ENCODE results near the gene MATCAP1. TPM values are rescaled to one million over a fixed set of nuclear protein-coding genes. Genes with fewer than 3 reads are reported as not detected.

MATCAP1 gene
- total RNA-seq, 1 experiment from 2014 or later: 51.2 TPM

DNA sequence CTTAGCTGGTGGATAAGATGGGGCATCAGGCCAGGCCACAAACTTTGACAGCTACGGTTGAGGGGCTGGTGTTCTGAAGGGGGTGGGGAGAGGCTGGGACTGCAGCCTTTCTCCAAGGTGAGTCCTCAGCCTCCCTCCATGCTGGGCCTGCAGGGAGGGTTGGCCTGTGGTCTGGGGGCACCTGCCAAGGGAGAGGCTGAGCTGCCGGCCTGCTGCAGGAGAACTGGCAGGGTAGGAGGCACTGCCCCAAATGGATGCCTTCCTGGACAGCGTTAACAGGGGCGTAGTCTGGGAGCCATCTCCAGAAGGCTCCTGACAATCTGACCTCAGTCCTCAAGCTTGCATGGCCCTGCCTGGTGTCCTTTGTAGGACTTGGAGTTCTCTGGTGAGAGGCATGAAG, 20.3 kb upstream of the MATCAP1 start:
- H3K79me2 ChIP-seq (ENCODE audit: insufficient read depth, low read length): no peaks in the 10 kb centered on the region
- no peaks in the 10 kb centered on the region for H3K27me3 ChIP-seq (ENCODE audit: insufficient read depth, low read length)
- no peak overlapping the region for H3K4me2 ChIP-seq (ENCODE audit: insufficient read depth, insufficient read length, low read length)
- H3K9ac ChIP-seq (ENCODE audit: extremely low read depth, insufficient read length, low read length): no peak overlapping the region
- H3K4ac ChIP-seq (ENCODE audit: low read depth, low read length): no peak overlapping the region
- no peak overlapping the region for H2AFZ ChIP-seq (ENCODE audit: low read length)
- H4K8ac ChIP-seq (replicated peaks; ENCODE audit: insufficient read length, low read depth, low read length): no peak overlapping the region
- no peak overlapping the region for H3K14ac ChIP-seq (ENCODE audit: insufficient read depth, low read length)
- no peak overlapping the region for H2BK20ac ChIP-seq (ENCODE audit: low read depth, low read length, poor library complexity, severe bottlenecking)
- no peak overlapping the region for H3K56ac ChIP-seq (ENCODE audit: insufficient read length, low read depth, low read length)
- H3K4me1 ChIP-seq (ENCODE audit: insufficient read depth, low read length): no peaks in the 10 kb centered on the region
- H2BK120ac ChIP-seq (ENCODE audit: low read depth, low read length, poor library complexity, severe bottlenecking): no peak overlapping the region
- no peak overlapping the region for H2BK5ac ChIP-seq (ENCODE audit: insufficient read length, low read length)
- H2BK15ac ChIP-seq (ENCODE audit: low read depth, low read length): no peak overlapping the region
- TF ChIP-seq, protein P1, sequence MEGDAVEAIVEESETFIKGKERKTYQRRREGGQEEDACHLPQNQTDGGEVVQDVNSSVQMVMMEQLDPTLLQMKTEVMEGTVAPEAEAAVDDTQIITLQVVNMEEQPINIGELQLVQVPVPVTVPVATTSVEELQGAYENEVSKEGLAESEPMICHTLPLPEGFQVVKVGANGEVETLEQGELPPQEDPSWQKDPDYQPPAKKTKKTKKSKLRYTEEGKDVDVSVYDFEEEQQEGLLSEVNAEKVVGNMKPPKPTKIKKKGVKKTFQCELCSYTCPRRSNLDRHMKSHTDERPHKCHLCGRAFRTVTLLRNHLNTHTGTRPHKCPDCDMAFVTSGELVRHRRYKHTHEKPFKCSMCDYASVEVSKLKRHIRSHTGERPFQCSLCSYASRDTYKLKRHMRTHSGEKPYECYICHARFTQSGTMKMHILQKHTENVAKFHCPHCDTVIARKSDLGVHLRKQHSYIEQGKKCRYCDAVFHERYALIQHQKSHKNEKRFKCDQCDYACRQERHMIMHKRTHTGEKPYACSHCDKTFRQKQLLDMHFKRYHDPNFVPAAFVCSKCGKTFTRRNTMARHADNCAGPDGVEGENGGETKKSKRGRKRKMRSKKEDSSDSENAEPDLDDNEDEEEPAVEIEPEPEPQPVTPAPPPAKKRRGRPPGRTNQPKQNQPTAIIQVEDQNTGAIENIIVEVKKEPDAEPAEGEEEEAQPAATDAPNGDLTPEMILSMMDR (conservative IDR thresholded peaks at IDR 0.05): no peak
- no peak overlapping the region for H4K5ac ChIP-seq (ENCODE audit: insufficient read length, low read depth, low read length)
- H4K20me1 ChIP-seq (ENCODE audit: control insufficient read depth, insufficient read depth, insufficient read length): no peaks in the 10 kb centered on the region
- 0 out of 2 replicates have a peak, but pooled peaks cover 2% of the 10 kb centered on the region for H3K27me3 Mint-ChIP-seq (ENCODE audit: low read depth)
- H4K91ac ChIP-seq (ENCODE audit: insufficient read length, low read depth, low read length): no peak overlapping the region
- H3K9me3 Mint-ChIP-seq: no peaks in the 10 kb centered on the region
- no peak overlapping the region for H3T11ph ChIP-seq (ENCODE audit: low read length)
- no peak overlapping the region for H3K27ac Mint-ChIP-seq
- H3K4me1 Mint-ChIP-seq: peaks cover 14 to 16% of the 10 kb centered on the region in 2 experiments
- no peak overlapping the region for H2BK12ac ChIP-seq (ENCODE audit: insufficient read length, low read depth, low read length)
- no CpG with 5 or more reads among the region's 4 CpGs for WGBS (ENCODE audit: extremely low coverage, insufficient read length, low lambda C conversion rate)
- no peaks in the 10 kb centered on the region for H3K9me3 ChIP-seq (ENCODE audit: control insufficient read depth, low read depth, low read length)
- no peaks in the 10 kb centered on the region for H3K23me2 ChIP-seq (ENCODE audit: insufficient read length, low read depth, low read length, poor library complexity, severe bottlenecking)
- H2AK5ac ChIP-seq (ENCODE audit: insufficient read length, low read length): no peak overlapping the region
- peaks cover 0 to 25% (median 4%) of the 10 kb centered on the region in 3 experiments; a peak in 4 of 7 replicates for H3K36me3 Mint-ChIP-seq (ENCODE audit: insufficient read depth in 1 of 3, low read depth in 3 of 3)
- H3K18ac ChIP-seq (ENCODE audit: insufficient read length, low read depth, low read length): no peak overlapping the region
- H3K4me3 Mint-ChIP-seq: no peak overlapping the region
- H3K27ac ChIP-seq (ENCODE audit: insufficient read length, low read depth, low read length): no peak overlapping the region
- H3K23ac ChIP-seq (ENCODE audit: insufficient read length, low read depth, low read length): no peak overlapping the region
- H3K79me1 ChIP-seq (ENCODE audit: insufficient read depth, low read depth, low read length, poor library complexity, severe bottlenecking): no peaks in the 10 kb centered on the region
- no peak for DNase-seq

All from H9 (cell line).